ENCODE data around the gene MAP1B. TPM values are rescaled to one million over a fixed set of nuclear protein-coding genes. Genes with fewer than 3 reads are reported as not detected.

MAP1B gene
- total RNA-seq, 1 experiment from 2014 or later = 43.8 TPM

GRCh38 chr5:72110394-72111013 lies 3.2 kb downstream of the MAP1B start:
- no peaks in the 10 kb centered on the region for H3K9me3 Mint-ChIP-seq (ENCODE audit: unreplicated experiment)
- CTCF ChIA-PET = no interaction called here
- POLR2A ChIA-PET = no interaction called here

GRCh38 chr5:72112389-72112788 lies 5.1 kb downstream of the MAP1B start:
- Mint-ChIP-seq H3K4me3 (ENCODE audit: unreplicated experiment) (no peak overlapping the region), H3K4me1 (ENCODE audit: insufficient read depth, unreplicated experiment) (peaks cover 5% of the 10 kb centered on the region), H3K9me3 (ENCODE audit: unreplicated experiment) (no peaks in the 10 kb centered on the region), H3K27me3 (ENCODE audit: insufficient read depth, unreplicated experiment) (no peaks in the 10 kb centered on the region), H3K27ac (ENCODE audit: low read depth, unreplicated experiment) (no peak overlapping the region), H3K36me3 (ENCODE audit: insufficient read depth, unreplicated experiment) (peaks cover 15% of the 10 kb centered on the region)
- ChIA-PET POLR2A (no interaction called here), CTCF (interaction anchor here (1.2 kb wide), 1 partner anchor 156 kb away, joined by 3 read pairs; no protein-coding TSS in a partner anchor)
- intact Hi-C loops (cut with micrococcal nuclease) = no loop called here
- no peak for TF ChIP-seq CTCF (IDR thresholded peaks at IDR 0.05; ENCODE audit: unreplicated experiment)
- no TSS peak for BruUV-seq (replicated peaks)
- DNase-seq (ENCODE audit: unreplicated experiment) = no peak

More at GRCh38 chr5:72110394-72111013, 3.2 kb downstream of the MAP1B start:
- no TSS peak for BruUV-seq (replicated peaks)
- H3K4me3 Mint-ChIP-seq (ENCODE audit: unreplicated experiment) = no peak overlapping the region
- peaks cover 4% of the 10 kb centered on the region for H3K36me3 Mint-ChIP-seq (ENCODE audit: insufficient read depth, unreplicated experiment)
- TF ChIP-seq CTCF (IDR thresholded peaks at IDR 0.05; ENCODE audit: unreplicated experiment) = no peak
- H3K27me3 Mint-ChIP-seq (ENCODE audit: insufficient read depth, unreplicated experiment) = peaks cover 11% of the 10 kb centered on the region
- peaks cover 5% of the 10 kb centered on the region for H3K4me1 Mint-ChIP-seq (ENCODE audit: insufficient read depth, unreplicated experiment)
- H3K27ac Mint-ChIP-seq (ENCODE audit: low read depth, unreplicated experiment) = no peak overlapping the region
- no peak for DNase-seq (ENCODE audit: unreplicated experiment)
- intact Hi-C loops (cut with micrococcal nuclease) = no loop called here

- peaks cover 5% of the 10 kb centered on the region for H3K4me1 Mint-ChIP-seq (ENCODE audit: insufficient read depth, unreplicated experiment)
- intact Hi-C loops (cut with micrococcal nuclease) = no loop called here
- H3K36me3 Mint-ChIP-seq (ENCODE audit: insufficient read depth, unreplicated experiment) = peaks cover 15% of the 10 kb centered on the region
- no TSS peak for BruUV-seq (replicated peaks)
- H3K27ac Mint-ChIP-seq (ENCODE audit: low read depth, unreplicated experiment) = no peak overlapping the region
- POLR2A ChIA-PET = interaction anchor here (1.5 kb wide), 1 partner anchor 10 kb away, joined by 3 read pairs; no protein-coding TSS in a partner anchor
- H3K27me3 Mint-ChIP-seq (ENCODE audit: insufficient read depth, unreplicated experiment) = no peaks in the 10 kb centered on the region
- CTCF ChIA-PET = no interaction called here
- H3K4me3 Mint-ChIP-seq (ENCODE audit: unreplicated experiment) = no peak overlapping the region
- TF ChIP-seq CTCF (IDR thresholded peaks at IDR 0.05; ENCODE audit: unreplicated experiment) = no peak
- DNase-seq (ENCODE audit: unreplicated experiment) = no peak
- no peaks in the 10 kb centered on the region for H3K9me3 Mint-ChIP-seq (ENCODE audit: unreplicated experiment)
These were observed 7.4 kb downstream of the MAP1B start for GRCh38 chr5:72114629-72115028.

GRCh38 chr5:72115296-72115695 lies 8.0 kb downstream of the MAP1B start:
- ChIA-PET POLR2A (interaction anchor here (0.6 to 1.5 kb wide), 2 partner anchors 9 to 12 kb away, joined by 3 read pairs; no protein-coding TSS in a partner anchor), CTCF (interaction anchor here (0.7 kb wide), 1 partner anchor 331 kb away, joined by 3 read pairs; no protein-coding TSS in a partner anchor)
- BruUV-seq (replicated peaks) = no TSS peak
- Mint-ChIP-seq H3K9me3 (ENCODE audit: unreplicated experiment) (no peaks in the 10 kb centered on the region), H3K4me1 (ENCODE audit: insufficient read depth, unreplicated experiment) (peaks cover 5% of the 10 kb centered on the region), H3K27ac (ENCODE audit: low read depth, unreplicated experiment) (no peak overlapping the region), H3K27me3 (ENCODE audit: insufficient read depth, unreplicated experiment) (no peaks in the 10 kb centered on the region), H3K4me3 (ENCODE audit: unreplicated experiment) (no peak overlapping the region), H3K36me3 (ENCODE audit: insufficient read depth, unreplicated experiment) (peaks cover 15% of the 10 kb centered on the region)
- no peak for DNase-seq (ENCODE audit: unreplicated experiment)
- intact Hi-C loops (cut with micrococcal nuclease) = no loop called here
- no peak for TF ChIP-seq CTCF (IDR thresholded peaks at IDR 0.05; ENCODE audit: unreplicated experiment)

Measured in MCF 10A (cell line).